GM21447 (cell line): ENCODE measurements around the gene TRABD.

Experiments used
- ATAC-seq: cut with Tn5 transposase; IDR thresholded peaks from one replicate; pipeline ENCODE4 v1.9.1; 2021; ENCODE audit not compliant: unreplicated experiment

The TRABD gene

GRCh38 chr22:50216684-50217520 is 31.2 kb downstream of the TRABD start:
- no peak for ATAC-seq

- ATAC-seq = no peak
These were observed 31.9 kb downstream of the TRABD start for GRCh38 chr22:50217543-50218152.

GRCh38 chr22:50218153-50218995 is 32.7 kb downstream of the TRABD start:
- ATAC-seq = no peak

GRCh38 chr22:50218996-50219727 is 33.4 kb downstream of the TRABD start:
- no peak for ATAC-seq

GRCh38 chr22:50219800-50220602 is 34.3 kb downstream of the TRABD start:
- no peak for ATAC-seq

GRCh38 chr22:50220603-50221409 is 35.1 kb downstream of the TRABD start:
- no peak for ATAC-seq

- ATAC-seq = no peak
These were observed 35.9 kb downstream of the TRABD start for GRCh38 chr22:50221410-50222300.

- ATAC-seq = no peak
These were observed 36.8 kb downstream of the TRABD start for GRCh38 chr22:50222508-50222907.

- ATAC-seq = no peak
These were observed 38.4 kb downstream of the TRABD start for GRCh38 chr22:50224071-50224470.

GRCh38 chr22:50225200-50225969 is 39.7 kb downstream of the TRABD start:
- ATAC-seq = no peak

GRCh38 chr22:50226063-50226874 is 40.6 kb downstream of the TRABD start:
- no peak for ATAC-seq

GRCh38 chr22:50226875-50227165 is 41.1 kb downstream of the TRABD start:
- no peak for ATAC-seq

GRCh38 chr22:50227579-50228215 is 42.0 kb downstream of the TRABD start:
- no peak for ATAC-seq

- no peak for ATAC-seq
These were observed 42.7 kb downstream of the TRABD start for GRCh38 chr22:50228366-50228765.

GRCh38 chr22:50229370-50229769 is 43.7 kb downstream of the TRABD start:
- ATAC-seq = no peak

- ATAC-seq = no peak
These were observed 46.9 kb downstream of the TRABD start for GRCh38 chr22:50232481-50233151.
